Germinal center (tissue), 1 donor: ENCODE measurements around the gene TMED4.
"Not testable (repeated sequence)": the region's sequence is repeated elsewhere in the genome, so short reads cannot be mapped to it uniquely, and the experiment has no call there.

Experiments used
- DNase-seq: peaks from one replicate; pipeline ENCODE4 v3.0.0; 2012; ENCODE audit warnings: mixed read lengths, low spot score

TMED4 gene

GRCh38 chr7:44568771-44569560 is 13.1 kb downstream of the TMED4 start:
- no peak for DNase-seq

GRCh38 chr7:44567884-44568283 is 14.1 kb downstream of the TMED4 start:
- DNase-seq = no peak

GRCh38 chr7:44566680-44567079 is 15.4 kb downstream of the TMED4 start:
- DNase-seq = no peak

- no peak for DNase-seq
Observed at GRCh38 chr7:44565795-44566559, 16.1 kb downstream of the TMED4 start.

- DNase-seq = peak; percentile 70
Observed at GRCh38 chr7:44565097-44565794, 16.8 kb downstream of the TMED4 start.

GRCh38 chr7:44564606-44565005 is 17.4 kb downstream of the TMED4 start:
- DNase-seq = no peak

GRCh38 chr7:44563171-44563679 is 18.8 kb downstream of the TMED4 start:
- no peak for DNase-seq

- not testable (repeated sequence) for DNase-seq
Observed at GRCh38 chr7:44562622-44562962, 19.4 kb downstream of the TMED4 start.

GRCh38 chr7:44561962-44562621 is 19.9 kb downstream of the TMED4 start:
- DNase-seq = no peak

GRCh38 chr7:44561481-44561880 is 20.6 kb downstream of the TMED4 start:
- DNase-seq = no peak

- DNase-seq = no peak
Observed at GRCh38 chr7:44559485-44559884, 22.5 kb downstream of the TMED4 start.

- DNase-seq = no peak
Observed at GRCh38 chr7:44557485-44557884, 24.5 kb downstream of the TMED4 start.

- no peak for DNase-seq
Observed at GRCh38 chr7:44555350-44555749, 26.7 kb downstream of the TMED4 start.

- DNase-seq = not testable (repeated sequence)
Observed at GRCh38 chr7:44552473-44553005, 29.5 kb downstream of the TMED4 start.

GRCh38 chr7:44549457-44549856 is 32.6 kb downstream of the TMED4 start:
- no peak for DNase-seq

- no peak for DNase-seq
Observed at GRCh38 chr7:44548893-44549292, 33.1 kb downstream of the TMED4 start.

- DNase-seq = no peak
Observed at GRCh38 chr7:44547536-44548231, 34.3 kb downstream of the TMED4 start.

- no peak for DNase-seq
Observed at GRCh38 chr7:44541876-44542610, 40.0 kb downstream of the TMED4 start.

- no peak for DNase-seq
Observed at GRCh38 chr7:44541028-44541869, 40.8 kb downstream of the TMED4 start, which contains the start of gene NPC1L1. NPC1L1 (minus strand) TSS chr7:44541330; CDS start chr7:44541259, 71 bp downstream.
